ENCODE measurements around the gene COLQ. TPM values are rescaled to one million over a fixed set of nuclear protein-coding genes. Genes with fewer than 3 reads are reported as not detected.

The COLQ gene
- 10 to 100 TPM in 1 of 8 experiments, 1 to 10 TPM in 7; 1.7 to 10.1 (median 3.1) TPM for total RNA-seq

- WGBS, 10 experiments = 50 to 68% methylated on average over 2 to 4 of the region's 6 CpGs; no CpG with 5 or more reads in 8 of the 10 experiments
- Histone ChIP-seq H3K4me1 (replicated peaks in 1 of 2) (peaks cover 2 to 5% of the 10 kb centered on the region in 2 donors), H3K4me3 (no peak within 1 kb of the TSS), H3K27ac (no peak within 1 kb of the TSS)
- ATAC-seq (replicated peaks in 6 of 8) = peak in 1 of 8 experiments; percentile 36
- in situ Hi-C loops (cut with MboI; ENCODE audit: low pct_unique_long_range_greater_than_20kb in 2 of 9, low sequenced_read_pairs in 9 of 9, unreplicated experiment in 9 of 9) = no loop called here
Measured at GRCh38 chr3:15521573-15521965, at the start of gene COLQ. Gene COLQ (minus strand): TSS chr3:15521706. CDS start chr3:15521625, 81 bp downstream.

GRCh38 chr3:15563190-15563589, 41.7 kb upstream of the COLQ start:
- in situ Hi-C loops (cut with MboI; ENCODE audit: low pct_unique_long_range_greater_than_20kb in 2 of 9, low sequenced_read_pairs in 9 of 9, unreplicated experiment in 9 of 9) = loop anchor here in 4 of 9 experiments (25.0 kb wide), 2 partner anchors 126 to 301 kb away; partner anchors contain the start of genes EAF1 (in 1 of the 4) and METTL6 (in 1 of the 4)
- 89 to 100% (median 100%) methylated on average over 1 of the region's 1 CpG; no CpG with 5 or more reads in 7 of the 10 experiments for WGBS, 10 experiments
- ATAC-seq (replicated peaks in 6 of 8) = no peak
- no peak overlapping the region for H3K4me3 ChIP-seq
- H3K27ac ChIP-seq = no peak overlapping the region
- H3K4me1 ChIP-seq (replicated peaks in 1 of 2) = no peaks in the 10 kb centered on the region

GRCh38 chr3:15562560-15562959, 41.1 kb upstream of the COLQ start:
- in situ Hi-C loops (cut with MboI; ENCODE audit: low pct_unique_long_range_greater_than_20kb in 2 of 9, low sequenced_read_pairs in 9 of 9, unreplicated experiment in 9 of 9) = loop anchor here in 4 of 9 experiments (25.0 kb wide), 2 partner anchors 125 to 300 kb away; partner anchors contain the start of genes EAF1 (in 1 of the 4) and METTL6 (in 1 of the 4)
- ATAC-seq (replicated peaks in 6 of 8) = no peak
- Histone ChIP-seq H3K4me1 (replicated peaks in 1 of 2) (no peaks in the 10 kb centered on the region), H3K27ac (no peak overlapping the region), H3K4me3 (no peak overlapping the region)
- 89 to 100% (median 97%) methylated on average over 1 to 5 of the region's 5 CpGs; no CpG with 5 or more reads in 1 of the 10 experiments for WGBS, 10 experiments

GRCh38 chr3:15558581-15558980, 37.1 kb upstream of the COLQ start:
- ATAC-seq (replicated peaks in 6 of 8) = no peak
- in situ Hi-C loops (cut with MboI; ENCODE audit: low pct_unique_long_range_greater_than_20kb in 2 of 9, low sequenced_read_pairs in 9 of 9, unreplicated experiment in 9 of 9) = loop anchor here in 5 of 9 experiments (10.0 to 25.0 kb wide), 3 partner anchors 121 to 296 kb away; partner anchors contain the start of genes EAF1 (in 1 of the 5) and METTL6 (in 1 of the 5)
- 68 to 97% (median 87%) methylated on average over 2 to 9 of the region's 9 CpGs for WGBS, 10 experiments
- H3K4me1 ChIP-seq (replicated peaks in 1 of 2) = no peaks in the 10 kb centered on the region
- no peak overlapping the region for H3K4me3 ChIP-seq
- H3K27ac ChIP-seq = no peak overlapping the region

- Histone ChIP-seq H3K4me1 (replicated peaks in 1 of 2) (no peaks in the 10 kb centered on the region), H3K27ac (no peak overlapping the region), H3K4me3 (no peak overlapping the region)
- ATAC-seq (replicated peaks in 6 of 8) = peak; percentile 52 to 97 (median 88)
- 0 to 27% (median 13%) methylated on average over 1 to 3 of the region's 3 CpGs; no CpG with 5 or more reads in 6 of the 10 experiments for WGBS, 10 experiments
- in situ Hi-C loops (cut with MboI; ENCODE audit: low pct_unique_long_range_greater_than_20kb in 2 of 9, low sequenced_read_pairs in 9 of 9, unreplicated experiment in 9 of 9) = loop anchor here in 5 of 9 experiments (10.0 to 25.0 kb wide), 3 partner anchors 120 to 295 kb away; partner anchors contain the start of genes EAF1 (in 1 of the 5) and METTL6 (in 1 of the 5)
Measured at GRCh38 chr3:15557511-15557946, 36.0 kb upstream of the COLQ start.

- Histone ChIP-seq H3K4me1 (replicated peaks in 1 of 2) (no peaks in the 10 kb centered on the region), H3K27ac (no peak overlapping the region), H3K4me3 (no peak overlapping the region)
- in situ Hi-C loops (cut with MboI; ENCODE audit: low pct_unique_long_range_greater_than_20kb in 2 of 9, low sequenced_read_pairs in 9 of 9, unreplicated experiment in 9 of 9) = loop anchor here in 5 of 9 experiments (10.0 to 25.0 kb wide), 3 partner anchors 119 to 294 kb away; partner anchors contain the start of genes EAF1 (in 1 of the 5) and METTL6 (in 1 of the 5)
- WGBS, 10 experiments = 50 to 100% (median 70%) methylated on average over 1 to 2 of the region's 2 CpGs
- no peak for ATAC-seq (replicated peaks in 6 of 8)
Measured at GRCh38 chr3:15556512-15556911, 35.0 kb upstream of the COLQ start.

- no peak overlapping the region for H3K4me3 ChIP-seq
- in situ Hi-C loops (cut with MboI; ENCODE audit: low pct_unique_long_range_greater_than_20kb in 2 of 9, low sequenced_read_pairs in 9 of 9, unreplicated experiment in 9 of 9) = loop anchor here in 5 of 9 experiments (10.0 to 25.0 kb wide), 3 partner anchors 116 to 291 kb away; partner anchors contain the start of genes EAF1 (in 1 of the 5) and METTL6 (in 1 of the 5)
- no peaks in the 10 kb centered on the region for H3K4me1 ChIP-seq (replicated peaks in 1 of 2)
- no peak for ATAC-seq (replicated peaks in 6 of 8)
- WGBS, 10 experiments = 77 to 100% (median 98%) methylated on average over 1 to 3 of the region's 3 CpGs; no CpG with 5 or more reads in 2 of the 10 experiments
- H3K27ac ChIP-seq = no peak overlapping the region
Measured at GRCh38 chr3:15553749-15554148, 32.2 kb upstream of the COLQ start.

GRCh38 chr3:15551902-15552301, 30.4 kb upstream of the COLQ start:
- ATAC-seq (replicated peaks in 6 of 8) = no peak
- in situ Hi-C loops (cut with MboI; ENCODE audit: low pct_unique_long_range_greater_than_20kb in 2 of 9, low sequenced_read_pairs in 9 of 9, unreplicated experiment in 9 of 9) = loop anchor here in 5 of 9 experiments (10.0 to 25.0 kb wide), 3 partner anchors 115 to 290 kb away; partner anchors contain the start of genes EAF1 (in 1 of the 5) and METTL6 (in 1 of the 5)
- Histone ChIP-seq H3K4me3 (no peak overlapping the region), H3K27ac (no peak overlapping the region), H3K4me1 (replicated peaks in 1 of 2) (no peaks in the 10 kb centered on the region)
- 100% methylated on average over 1 of the region's 1 CpG; no CpG with 5 or more reads in 8 of the 10 experiments for WGBS, 10 experiments

- Histone ChIP-seq H3K4me3 (no peak overlapping the region), H3K4me1 (replicated peaks in 1 of 2) (no peaks in the 10 kb centered on the region), H3K27ac (no peak overlapping the region)
- 17 to 100% (median 83%) methylated on average over 1 to 5 of the region's 6 CpGs; no CpG with 5 or more reads in 4 of the 10 experiments for WGBS, 10 experiments
- in situ Hi-C loops (cut with MboI; ENCODE audit: low pct_unique_long_range_greater_than_20kb in 2 of 9, low sequenced_read_pairs in 9 of 9, unreplicated experiment in 9 of 9) = loop anchor here in 5 of 9 experiments (10.0 to 25.0 kb wide), 3 partner anchors 113 to 288 kb away; partner anchors contain the start of genes EAF1 (in 1 of the 5) and METTL6 (in 1 of the 5)
- ATAC-seq (replicated peaks in 6 of 8) = peak in 3 of 8 experiments; percentile 54 to 90 (median 80)
Measured at GRCh38 chr3:15549846-15550245, 28.3 kb upstream of the COLQ start.

- in situ Hi-C loops (cut with MboI; ENCODE audit: low pct_unique_long_range_greater_than_20kb in 2 of 9, low sequenced_read_pairs in 9 of 9, unreplicated experiment in 9 of 9) = no loop called here
- no peak overlapping the region for H3K4me3 ChIP-seq
- no peaks in the 10 kb centered on the region for H3K4me1 ChIP-seq (replicated peaks in 1 of 2)
- no peak overlapping the region for H3K27ac ChIP-seq
- ATAC-seq (replicated peaks in 6 of 8) = peak in 3 of 8 experiments; percentile 36 to 75 (median 60)
- 16 to 94% (median 31%) methylated on average over 1 to 4 of the region's 5 CpGs; no CpG with 5 or more reads in 5 of the 10 experiments for WGBS, 10 experiments
Measured at GRCh38 chr3:15542614-15543013, 21.1 kb upstream of the COLQ start.

GRCh38 chr3:15541371-15541770, 19.9 kb upstream of the COLQ start:
- Histone ChIP-seq H3K27ac (no peak overlapping the region), H3K4me3 (no peak overlapping the region), H3K4me1 (replicated peaks in 1 of 2) (no peaks in the 10 kb centered on the region)
- ATAC-seq (replicated peaks in 6 of 8) = no peak
- in situ Hi-C loops (cut with MboI; ENCODE audit: low pct_unique_long_range_greater_than_20kb in 2 of 9, low sequenced_read_pairs in 9 of 9, unreplicated experiment in 9 of 9) = no loop called here
- 80 to 100% (median 96%) methylated on average over 1 to 4 of the region's 4 CpGs; no CpG with 5 or more reads in 1 of the 10 experiments for WGBS, 10 experiments

- no peaks in the 10 kb centered on the region for H3K4me1 ChIP-seq (replicated peaks in 1 of 2)
- 100% methylated on average over 1 of the region's 1 CpG; no CpG with 5 or more reads in 8 of the 10 experiments for WGBS, 10 experiments
- no peak for ATAC-seq (replicated peaks in 6 of 8)
- in situ Hi-C loops (cut with MboI; ENCODE audit: low pct_unique_long_range_greater_than_20kb in 2 of 9, low sequenced_read_pairs in 9 of 9, unreplicated experiment in 9 of 9) = no loop called here
- H3K4me3 ChIP-seq = no peak overlapping the region
- H3K27ac ChIP-seq = no peak overlapping the region
Measured at GRCh38 chr3:15539066-15539465, 17.6 kb upstream of the COLQ start.

GRCh38 chr3:15538345-15538744, 16.8 kb upstream of the COLQ start:
- Histone ChIP-seq H3K4me3 (no peak overlapping the region), H3K4me1 (replicated peaks in 1 of 2) (no peaks in the 10 kb centered on the region), H3K27ac (no peak overlapping the region)
- WGBS, 10 experiments = 60 to 89% (median 71%) methylated on average over 1 to 2 of the region's 2 CpGs; no CpG with 5 or more reads in 5 of the 10 experiments
- in situ Hi-C loops (cut with MboI; ENCODE audit: low pct_unique_long_range_greater_than_20kb in 2 of 9, low sequenced_read_pairs in 9 of 9, unreplicated experiment in 9 of 9) = no loop called here
- ATAC-seq (replicated peaks in 6 of 8) = no peak

Data from motor neuron (in vitro differentiated cells).